NOMO-1 (cell line): Measurements from ENCODE around the gene SPESP1.

Source experiments
- DNase-seq, 2 experiments: peaks; one replicate each; lab custom pipeline; 2025; ENCODE audit not compliant: unreplicated experiment in 2 of 2; lab: John Stamatoyannopoulos, UW

Gene SPESP1

DNA sequence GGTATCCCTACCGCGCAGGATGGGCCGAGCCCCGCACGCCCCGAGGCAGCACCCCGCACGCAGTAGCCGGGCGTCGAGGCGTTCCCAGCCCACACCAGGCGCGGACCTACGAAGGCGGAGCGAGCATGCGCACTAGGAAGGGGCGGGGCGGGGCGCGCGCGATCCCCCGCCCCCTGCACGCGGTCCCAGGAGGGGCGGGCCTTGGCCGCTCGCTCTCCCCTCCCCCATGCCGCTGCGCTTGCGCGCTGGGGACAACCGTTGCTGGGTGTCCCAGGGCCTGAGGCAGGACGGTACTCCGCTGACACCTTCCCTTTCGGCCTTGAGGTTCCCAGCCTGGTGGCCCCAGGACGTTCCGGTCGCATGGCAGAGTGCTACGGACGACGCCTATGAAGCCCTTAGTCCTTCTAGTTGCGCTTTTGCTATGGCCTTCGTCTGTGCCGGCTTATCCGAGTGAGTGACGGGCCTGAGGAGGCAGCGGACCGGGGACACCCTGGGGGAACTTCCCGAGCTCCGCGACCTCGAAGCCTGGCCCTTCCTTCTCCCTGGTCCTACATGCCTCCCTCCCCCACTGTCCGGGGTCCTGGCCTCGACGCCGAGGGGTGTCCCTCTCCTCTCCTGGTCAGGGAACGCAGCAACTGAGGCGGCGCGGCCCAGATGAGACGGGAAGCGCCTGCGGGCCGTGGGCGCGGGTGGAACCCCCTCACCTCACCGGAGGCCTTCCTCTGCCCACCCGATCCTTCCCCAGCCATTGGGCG lies at the start of gene SPESP1:
Gene SPESP1 (plus strand): TSS at position 258 of the 755 bp plus-strand sequence. CDS start 129 bp downstream, at position 387.
- DNase-seq = no peak

GRCh38 chr15:68885070-68885469 lies 45.3 kb upstream of the SPESP1 start:
- no peak for DNase-seq

- DNase-seq = no peak
These were observed 43.2 kb upstream of the SPESP1 start for GRCh38 chr15:68887120-68887519.

DNA sequence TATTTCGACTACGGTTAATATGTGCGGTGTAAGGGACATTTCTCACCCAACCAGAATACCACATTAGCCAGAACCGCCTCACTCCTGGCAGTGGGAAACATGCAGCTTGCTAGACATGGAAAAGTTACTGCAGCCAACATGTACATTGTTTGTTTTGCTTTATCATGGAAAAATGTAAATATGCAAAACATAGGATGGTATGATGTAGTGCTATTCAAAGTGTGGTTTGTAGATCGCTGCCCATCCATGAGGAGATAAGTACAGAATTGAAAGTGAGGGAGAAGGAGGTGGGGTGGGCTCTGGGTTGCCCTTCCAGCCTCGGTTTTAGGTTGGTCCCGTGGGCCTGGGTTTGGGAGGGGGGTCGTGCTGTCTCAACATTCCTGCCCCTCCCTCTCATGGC lies 42.5 kb upstream of the SPESP1 start:
- DNase-seq = no peak

- no peak for DNase-seq
These were observed 41.9 kb upstream of the SPESP1 start for GRCh38 chr15:68888419-68888818.

GRCh38 chr15:68894208-68894607 lies 36.1 kb upstream of the SPESP1 start:
- DNase-seq = no peak

- no peak for DNase-seq
These were observed 34.1 kb upstream of the SPESP1 start for GRCh38 chr15:68896178-68896577.

GRCh38 chr15:68897016-68897415 lies 33.3 kb upstream of the SPESP1 start:
- DNase-seq = no peak

GRCh38 chr15:68900027-68900426 lies 30.3 kb upstream of the SPESP1 start:
- DNase-seq = no peak

GRCh38 chr15:68907396-68907923 lies 22.9 kb upstream of the SPESP1 start:
- no peak for DNase-seq

DNA sequence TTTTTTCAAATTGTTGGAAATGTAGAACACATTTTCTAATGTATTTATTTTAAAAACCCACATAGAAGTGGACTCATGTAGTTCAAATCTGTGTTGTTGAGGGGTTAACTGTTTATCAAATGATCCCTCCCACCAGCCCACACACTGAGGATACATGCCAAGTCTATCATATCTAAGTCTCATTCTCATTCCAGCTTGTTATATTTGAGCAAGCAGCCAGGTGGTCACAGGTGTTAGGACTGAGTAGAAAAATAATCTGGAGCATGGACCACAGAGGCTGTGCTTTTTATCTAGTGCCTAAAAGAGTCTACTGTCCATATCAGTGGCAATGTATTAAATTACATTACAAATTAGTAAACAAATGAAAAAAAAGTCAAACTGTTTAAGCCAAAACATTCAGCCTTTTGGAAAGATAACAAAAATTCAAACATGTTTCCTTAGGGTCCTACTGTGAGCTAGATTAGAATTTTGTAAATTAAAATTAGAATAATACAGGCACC lies 20.7 kb upstream of the SPESP1 start:
- DNase-seq = no peak

- no peak for DNase-seq
These were observed 20.0 kb upstream of the SPESP1 start for GRCh38 chr15:68910341-68910740.

DNA sequence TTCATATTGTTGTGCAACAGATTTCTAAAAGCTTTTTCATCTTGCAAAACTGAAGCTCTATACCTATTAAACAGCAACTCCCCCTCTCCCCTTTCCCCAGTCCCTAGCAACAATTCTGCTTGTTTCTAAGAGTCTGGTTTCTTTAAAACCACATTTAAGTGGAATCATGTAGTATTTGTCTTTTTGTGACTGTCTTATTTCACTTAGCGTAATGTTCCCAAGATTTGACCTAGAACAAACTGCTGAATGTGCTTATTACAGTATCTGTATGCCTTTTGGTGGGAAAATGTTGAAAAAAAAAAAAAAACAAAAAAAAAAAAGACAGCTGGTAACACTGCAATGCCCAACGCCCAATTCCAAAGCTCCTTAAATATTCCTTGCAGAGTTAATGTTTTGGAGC lies 19.5 kb upstream of the SPESP1 start:
- DNase-seq = no peak

DNA sequence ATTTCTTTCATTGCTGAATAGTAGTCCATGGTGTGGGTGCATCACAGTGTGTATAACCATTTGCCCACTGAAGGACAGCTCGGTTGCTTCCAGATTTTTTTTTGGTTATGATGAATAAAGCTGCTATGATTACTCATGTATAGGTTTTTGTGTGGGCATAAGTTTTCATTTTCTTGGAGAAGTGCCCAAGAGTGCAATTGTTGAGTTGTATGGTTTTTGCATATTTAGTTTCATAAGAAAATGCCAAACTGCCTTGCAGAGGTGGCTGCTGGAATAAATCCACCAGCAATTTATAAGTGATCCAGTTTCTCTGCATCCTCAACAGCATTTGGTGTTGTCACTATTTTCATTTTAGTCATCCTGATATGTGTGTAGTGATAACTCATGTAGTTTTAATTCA lies 8.4 kb upstream of the SPESP1 start:
- DNase-seq = no peak

DNA sequence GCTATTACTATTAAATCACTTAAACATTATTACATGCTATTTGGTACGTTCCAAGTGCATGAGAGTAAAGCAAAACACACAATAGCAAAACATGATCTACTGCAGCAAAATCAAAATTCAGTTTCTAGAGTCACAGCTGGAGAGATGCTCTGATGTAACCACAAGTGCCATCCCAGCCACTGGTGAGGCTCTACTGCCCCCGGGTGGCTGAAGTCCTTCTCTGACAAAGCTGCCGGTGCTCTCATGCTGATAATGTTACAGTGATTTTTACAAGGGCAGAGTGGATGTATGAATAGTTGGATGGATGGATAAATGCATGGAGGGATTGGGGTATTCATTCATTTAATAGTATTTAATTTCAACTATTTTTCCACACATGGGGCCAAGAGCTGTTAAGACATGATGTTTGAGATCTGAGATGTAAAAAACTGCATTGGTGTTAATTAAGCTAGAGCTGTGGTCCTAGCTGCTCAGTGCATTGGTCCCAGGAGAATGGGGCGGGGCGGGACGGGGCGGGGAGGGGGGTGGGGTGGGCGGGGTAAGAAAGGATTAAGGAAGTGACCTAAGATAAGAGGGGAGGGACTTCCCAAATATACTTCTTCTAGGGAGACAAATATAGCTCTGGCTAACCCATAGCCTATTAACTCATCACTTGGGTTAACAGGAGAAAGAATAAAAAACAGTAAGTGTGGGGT lies 5.3 kb upstream of the SPESP1 start:
- DNase-seq = peak; percentile 46 to 77

GRCh38 chr15:68933001-68933400 lies 2.7 kb downstream of the SPESP1 start:
- no peak for DNase-seq

DNA sequence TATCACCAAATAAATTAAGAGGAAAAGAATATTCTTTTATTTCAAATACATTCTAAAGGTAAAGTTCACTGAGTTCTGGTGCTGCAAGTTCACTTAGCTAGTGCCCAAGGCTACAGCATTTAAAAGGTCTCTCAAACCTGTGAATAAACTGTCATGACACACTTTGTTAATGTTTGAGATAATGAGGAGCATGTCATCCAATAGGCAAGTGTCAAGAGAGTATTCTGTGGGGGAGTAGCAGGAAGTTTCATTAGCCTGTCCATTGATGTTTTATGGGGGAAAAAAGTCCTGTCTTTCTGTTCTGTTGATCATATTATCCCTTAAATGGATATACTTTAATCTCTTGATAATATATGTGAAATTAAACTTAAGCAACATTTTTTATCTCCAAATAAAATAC lies 4.0 kb downstream of the SPESP1 start:
- no peak for DNase-seq

- DNase-seq = no peak
These were observed 5.1 kb downstream of the SPESP1 start for GRCh38 chr15:68935400-68935937.

DNA sequence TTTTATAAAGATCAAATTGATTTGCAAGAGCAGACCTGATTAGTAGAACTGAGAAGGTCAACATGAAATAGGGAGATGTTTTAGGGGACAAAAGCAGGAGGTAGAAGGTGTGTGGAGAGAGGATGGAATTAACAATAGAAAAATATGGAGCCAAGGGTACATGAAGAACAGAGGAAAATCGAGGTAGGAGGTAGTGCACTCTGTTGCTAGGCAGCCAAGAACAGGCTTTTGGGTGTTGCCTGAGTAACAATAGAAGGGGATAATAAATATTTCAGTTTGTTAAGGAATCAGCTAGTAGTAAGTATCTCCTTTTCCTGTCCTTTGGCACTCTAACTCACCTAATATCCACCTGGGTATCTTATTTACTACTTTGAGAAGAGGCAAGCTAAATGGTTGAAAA lies 9.2 kb downstream of the SPESP1 start:
- no peak for DNase-seq

- DNase-seq = no peak
These were observed 21.5 kb downstream of the SPESP1 start for GRCh38 chr15:68951813-68952212.

GRCh38 chr15:68957696-68958095 lies 27.4 kb downstream of the SPESP1 start:
- no peak for DNase-seq

- no peak for DNase-seq
These were observed 28.3 kb downstream of the SPESP1 start for GRCh38 chr15:68958597-68958996.
